Measurements from ENCODE around the gene CDC42SE1.
"Not testable (repeated sequence)": the region's sequence is repeated elsewhere in the genome, so short reads cannot be mapped to it uniquely, and the experiment has no call there.

CDC42SE1 gene

GRCh38 chr1:151059109-151060006 is at the start of gene CDC42SE1:
TSS of gene CDC42SE1 (minus strand) at chr1:151059622. CDS start at chr1:151055730, 3,892 bp downstream.
- CTCF ChIA-PET: interaction anchor here (0.9 to 9.5 kb wide), 13 partner anchors 9 to 97 kb away, joined by 3 to 69 read pairs (median 4); partner anchors contain the start of genes C1orf56, GABPB2, MINDY1 and TNFAIP8L2
- peak; percentile 75 for TF ChIP-seq CTCF (IDR thresholded peaks at IDR 0.05; ENCODE audit: control extremely low read depth, extremely low read depth, low read depth, missing control alignments)
- POLR2A ChIA-PET: interaction anchor here (1.2 to 2.0 kb wide), 3 partner anchors 10 to 16 kb away, joined by 4 to 10 read pairs (median 4); partner anchors contain the start of gene C1orf56
- peak; percentile 92 for DNase-seq (ENCODE audit: extremely low spot score)

- ChIA-PET POLR2A (no interaction called here), CTCF (interaction anchor here (1.0 to 1.9 kb wide), 2 partner anchors 9 to 18 kb away, joined by 3 to 6 read pairs; no protein-coding TSS in a partner anchor)
- no peak for TF ChIP-seq CTCF (IDR thresholded peaks at IDR 0.05; ENCODE audit: control extremely low read depth, extremely low read depth, low read depth, missing control alignments)
- DNase-seq (ENCODE audit: extremely low spot score): no peak
Measured at GRCh38 chr1:151108331-151108730, 48.9 kb upstream of the CDC42SE1 start.

GRCh38 chr1:151106894-151107293 is 47.5 kb upstream of the CDC42SE1 start:
- POLR2A ChIA-PET: no interaction called here
- CTCF ChIA-PET: interaction anchor here (1.7 kb wide), 1 partner anchor 48 kb away, joined by 5 read pairs; no protein-coding TSS in a partner anchor
- no peak for DNase-seq (ENCODE audit: extremely low spot score)
- TF ChIP-seq CTCF (IDR thresholded peaks at IDR 0.05; ENCODE audit: control extremely low read depth, extremely low read depth, low read depth, missing control alignments): no peak

- no peak for TF ChIP-seq CTCF (IDR thresholded peaks at IDR 0.05; ENCODE audit: control extremely low read depth, extremely low read depth, low read depth, missing control alignments)
- ChIA-PET CTCF (interaction anchor here (1.4 to 9.8 kb wide), 2 partner anchors 54 to 80 kb away, joined by 4 to 218 read pairs; partner anchors contain the start of gene TNFAIP8L2), POLR2A (no interaction called here)
- DNase-seq (ENCODE audit: extremely low spot score): no peak
Measured at GRCh38 chr1:151104630-151105029, 45.2 kb upstream of the CDC42SE1 start.

GRCh38 chr1:151098126-151098525 is 38.7 kb upstream of the CDC42SE1 start:
- ChIA-PET CTCF (interaction anchor here (2.4 to 9.8 kb wide), 2 partner anchors 12 to 61 kb away, joined by 10 to 218 read pairs; partner anchors contain the start of gene TNFAIP8L2), POLR2A (interaction anchor here (0.6 kb wide), 1 partner anchor 116 kb away, joined by 3 read pairs; the partner anchor contains the start of gene ANXA9)
- DNase-seq (ENCODE audit: extremely low spot score): no peak
- no peak for TF ChIP-seq CTCF (IDR thresholded peaks at IDR 0.05; ENCODE audit: control extremely low read depth, extremely low read depth, low read depth, missing control alignments)

- ChIA-PET CTCF (interaction anchor here (1.1 to 9.8 kb wide), 5 partner anchors 11 to 61 kb away, joined by 3 to 218 read pairs (median 7); partner anchors contain the start of gene TNFAIP8L2), POLR2A (interaction anchor here (0.7 kb wide), 1 partner anchor 25 kb away, joined by 3 read pairs; no protein-coding TSS in a partner anchor)
- DNase-seq (ENCODE audit: extremely low spot score): not testable (repeated sequence)
Measured at GRCh38 chr1:151097426-151097825, 38.0 kb upstream of the CDC42SE1 start.

All from GM10248 (cell line).